GM10266 (cell line): ENCODE results near the gene BTBD1.

Experiments
- DNase-seq: peaks from one replicate; pipeline ENCODE4 v3.0.0; 2012; ENCODE audit errors: extremely low spot score
- TF ChIP-seq, protein P1 (sequence below): IDR thresholded peaks from 2 replicates; pipeline ENCODE4 v1.5.1; 2012; ENCODE audit warnings: mild to moderate bottlenecking, low read depth; ENCODE audit not compliant: control insufficient read depth, insufficient read depth; ENCODE audit errors: missing control alignments

The BTBD1 gene

DNA sequence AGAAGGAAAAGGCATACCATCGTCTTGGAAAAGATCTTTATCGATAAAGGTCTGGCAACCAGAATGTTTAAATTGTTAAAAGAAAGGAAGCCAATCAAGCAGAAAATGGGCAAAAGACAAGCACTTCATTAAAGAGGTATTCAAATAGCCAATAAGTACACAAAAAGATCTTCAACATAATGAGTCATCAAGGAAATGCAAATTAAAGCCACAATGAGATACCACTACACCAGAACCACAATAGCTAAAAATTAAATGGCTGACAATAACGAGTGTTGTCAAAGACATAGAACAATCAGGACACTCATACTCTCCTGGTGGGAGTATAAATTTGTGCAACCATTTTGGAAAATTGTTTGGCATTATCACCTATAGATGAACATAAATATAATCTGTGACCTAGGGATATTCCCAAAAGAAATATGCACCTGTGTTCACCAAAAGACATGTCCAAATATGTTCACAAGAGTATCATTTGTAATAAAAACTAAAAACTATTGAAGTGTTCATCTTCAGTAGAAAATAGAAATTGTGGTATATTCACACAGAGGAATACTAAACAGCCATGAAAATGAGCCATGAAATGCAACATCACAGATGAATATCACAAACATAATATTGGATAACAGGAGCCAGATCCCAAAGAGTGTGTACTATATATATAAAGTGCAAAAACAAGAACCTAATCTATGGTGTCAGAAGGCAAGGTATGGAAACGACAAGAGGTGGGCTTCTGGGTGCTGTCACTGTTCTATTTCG is 14.4 kb upstream of the BTBD1 start:
- DNase-seq, result no peak
- TF ChIP-seq, protein P1, sequence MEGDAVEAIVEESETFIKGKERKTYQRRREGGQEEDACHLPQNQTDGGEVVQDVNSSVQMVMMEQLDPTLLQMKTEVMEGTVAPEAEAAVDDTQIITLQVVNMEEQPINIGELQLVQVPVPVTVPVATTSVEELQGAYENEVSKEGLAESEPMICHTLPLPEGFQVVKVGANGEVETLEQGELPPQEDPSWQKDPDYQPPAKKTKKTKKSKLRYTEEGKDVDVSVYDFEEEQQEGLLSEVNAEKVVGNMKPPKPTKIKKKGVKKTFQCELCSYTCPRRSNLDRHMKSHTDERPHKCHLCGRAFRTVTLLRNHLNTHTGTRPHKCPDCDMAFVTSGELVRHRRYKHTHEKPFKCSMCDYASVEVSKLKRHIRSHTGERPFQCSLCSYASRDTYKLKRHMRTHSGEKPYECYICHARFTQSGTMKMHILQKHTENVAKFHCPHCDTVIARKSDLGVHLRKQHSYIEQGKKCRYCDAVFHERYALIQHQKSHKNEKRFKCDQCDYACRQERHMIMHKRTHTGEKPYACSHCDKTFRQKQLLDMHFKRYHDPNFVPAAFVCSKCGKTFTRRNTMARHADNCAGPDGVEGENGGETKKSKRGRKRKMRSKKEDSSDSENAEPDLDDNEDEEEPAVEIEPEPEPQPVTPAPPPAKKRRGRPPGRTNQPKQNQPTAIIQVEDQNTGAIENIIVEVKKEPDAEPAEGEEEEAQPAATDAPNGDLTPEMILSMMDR, result no peak

DNA sequence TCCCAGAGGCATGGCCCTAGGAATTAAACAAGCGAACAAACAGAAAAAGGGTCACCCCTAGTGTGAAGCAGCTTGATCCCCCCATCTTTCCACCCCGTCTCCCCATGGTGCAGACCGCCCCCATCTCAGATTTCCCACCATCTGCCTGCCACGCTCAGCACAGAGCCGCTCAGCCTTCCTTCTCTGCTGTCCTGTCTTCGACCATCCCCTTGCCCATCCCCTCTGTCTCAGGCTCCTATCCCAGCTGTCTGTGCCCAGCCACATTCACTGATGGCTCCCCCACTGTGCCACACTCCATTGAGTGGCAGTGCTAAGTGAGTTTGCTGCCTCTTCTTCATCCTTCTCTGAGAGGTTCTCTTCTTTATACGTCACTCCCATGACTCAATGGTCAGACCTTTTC is 11.7 kb upstream of the BTBD1 start:
- TF ChIP-seq, protein P1, result no peak
- no peak for DNase-seq

DNA sequence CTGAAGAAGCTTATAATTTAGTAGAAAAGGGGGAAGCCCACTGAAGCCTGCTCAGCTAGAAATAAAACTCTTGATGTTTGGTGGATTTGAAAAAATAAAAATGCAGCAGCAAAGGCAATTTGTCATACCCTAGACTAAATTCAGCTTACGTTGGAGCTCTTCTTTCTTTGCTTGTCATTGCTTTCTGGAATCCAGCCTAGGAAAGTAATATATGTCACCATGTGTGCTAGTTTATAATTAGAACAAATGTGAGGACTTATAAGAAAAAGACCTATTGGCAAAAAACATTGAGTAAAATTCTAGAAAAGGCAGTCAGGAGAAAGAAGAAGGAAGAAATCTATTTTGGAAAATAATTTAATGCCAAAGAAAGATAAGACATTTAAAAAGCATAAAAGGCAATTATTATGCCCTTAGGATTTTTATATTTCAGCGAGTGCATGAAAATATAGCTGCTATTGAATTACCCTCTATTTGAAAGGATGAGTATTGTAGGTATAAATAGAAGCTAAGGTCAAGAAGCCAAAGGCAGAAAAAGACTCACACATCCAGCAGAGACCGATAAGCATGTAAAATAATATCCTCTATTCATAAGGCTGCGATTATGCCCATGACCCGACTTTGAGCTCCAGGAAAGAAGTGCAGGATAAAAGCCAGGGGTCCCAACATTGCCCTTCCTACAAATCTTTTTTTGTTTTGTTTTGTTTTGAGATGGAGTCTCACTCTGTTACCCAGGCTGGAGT is 10.6 kb upstream of the BTBD1 start:
- no peak for DNase-seq
- TF ChIP-seq, protein P1, result no peak

DNA sequence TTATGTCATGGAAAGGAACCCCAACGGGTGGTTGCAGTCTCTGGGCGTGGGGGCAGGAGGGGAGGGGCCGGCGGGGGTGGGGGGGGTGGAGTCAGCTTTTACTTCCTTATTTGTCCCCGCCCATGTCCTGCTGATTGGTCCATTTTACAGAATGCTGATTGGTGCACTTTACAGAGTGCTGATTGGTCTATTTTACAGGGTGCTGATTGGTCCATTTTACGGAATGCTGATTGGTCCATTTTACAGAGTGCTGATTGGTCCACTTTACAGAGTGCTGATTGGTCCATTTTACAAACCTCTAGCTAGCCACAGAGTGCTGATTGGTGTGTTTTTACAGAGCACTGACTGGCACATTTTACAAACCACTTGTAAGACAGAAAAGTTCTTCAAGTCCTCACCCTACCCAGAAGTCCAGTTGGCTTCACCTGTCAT is 2.2 kb upstream of the BTBD1 start:
- DNase-seq, result peak; percentile 28

DNA sequence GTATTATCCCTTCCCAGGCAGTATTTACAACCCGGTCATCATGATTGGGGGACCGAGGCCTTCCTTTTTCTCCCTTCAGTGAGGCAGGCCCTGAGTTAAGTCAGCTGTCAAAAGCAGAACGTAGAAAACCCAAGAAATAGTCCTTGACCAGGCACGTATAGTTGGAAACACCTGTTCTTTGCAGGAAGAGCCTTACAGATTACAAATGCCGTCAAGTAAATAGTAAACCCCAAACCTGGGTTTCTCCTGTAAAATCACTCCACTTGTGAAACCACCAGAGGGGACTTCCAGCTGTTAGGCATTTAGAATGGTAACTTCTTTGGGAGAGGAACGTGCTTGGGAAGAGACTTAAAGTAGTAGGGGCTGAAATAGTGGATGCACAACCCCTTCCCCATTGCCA is 1.0 kb upstream of the BTBD1 start:
- no peak for DNase-seq
- TF ChIP-seq, protein P1, result no peak

DNA sequence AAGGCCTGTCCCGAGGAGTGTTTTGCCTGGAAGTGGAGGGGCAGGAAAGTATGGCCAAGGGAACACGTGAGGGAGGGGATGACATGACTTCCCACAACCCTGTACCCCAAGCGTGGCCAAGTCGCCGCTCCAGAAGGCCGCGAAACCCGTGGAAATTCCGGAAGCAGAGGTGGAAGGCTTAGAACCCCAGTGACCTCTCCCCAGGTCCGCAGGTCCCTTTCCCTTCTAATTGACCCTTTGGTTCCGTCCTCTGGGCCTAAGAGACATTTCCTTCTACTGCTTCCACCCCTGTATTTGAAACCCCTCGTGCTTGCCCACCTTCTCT is 548 bp upstream of the BTBD1 start:
- TF ChIP-seq, protein P1, result no peak
- DNase-seq, result no peak

DNA sequence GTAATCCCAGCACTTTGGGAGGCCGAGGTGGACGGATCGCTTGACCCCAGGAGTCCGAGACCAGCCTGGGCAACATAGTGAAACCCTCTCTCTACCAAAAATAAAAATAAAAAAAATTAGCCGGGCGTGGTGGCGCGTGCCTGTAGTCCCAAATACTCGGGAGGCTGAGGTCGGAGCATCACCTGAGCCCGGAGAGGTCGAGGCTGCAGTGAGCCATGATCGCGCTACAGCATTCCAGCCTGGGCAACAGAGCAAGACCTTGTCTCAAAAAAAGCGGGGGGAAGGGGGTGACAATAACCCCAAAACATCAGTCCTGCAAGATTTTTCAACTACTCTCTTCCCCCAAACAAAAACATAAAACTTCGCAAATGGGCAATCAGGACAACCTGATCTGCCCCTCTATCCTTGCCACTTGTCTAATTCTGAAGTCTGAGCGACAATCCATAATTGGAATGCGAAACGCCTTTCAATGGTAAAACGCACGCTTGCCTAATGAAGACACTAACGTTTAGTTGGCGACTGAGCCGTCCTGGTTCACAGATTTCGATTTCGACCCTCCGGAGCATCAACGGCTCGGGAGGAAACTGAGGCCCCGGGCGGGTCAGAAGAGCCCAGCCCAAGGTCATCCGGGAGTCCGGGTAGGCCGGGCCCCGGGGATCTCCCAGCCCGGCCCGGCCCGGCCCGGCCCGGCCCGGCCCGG is 868 bp downstream of the BTBD1 start:
- TF ChIP-seq, protein P1, result no peak

More for the DNA sequence above, 868 bp downstream of the BTBD1 start:
- DNase-seq, result no peak
